ENCODE results near the gene UVRAG.

The UVRAG gene

GRCh38 chr11:76181371-76181770, 366.4 kb downstream of the UVRAG start:
- no peak for DNase-seq

GRCh38 chr11:76184551-76184993, 369.6 kb downstream of the UVRAG start:
- DNase-seq = peak in 1 of 2 experiments; percentile 24

GRCh38 chr11:76185511-76185910, 370.5 kb downstream of the UVRAG start:
- DNase-seq = no peak

- DNase-seq = peak; percentile 94 to 97
These were observed 371.0 kb downstream of the UVRAG start for GRCh38 chr11:76185931-76186401.

- DNase-seq = peak; percentile 37 to 70
These were observed 371.8 kb downstream of the UVRAG start for GRCh38 chr11:76186776-76187279.

- no peak for DNase-seq
These were observed 373.9 kb downstream of the UVRAG start for GRCh38 chr11:76188873-76189272.

- DNase-seq = no peak
These were observed 374.7 kb downstream of the UVRAG start for GRCh38 chr11:76189682-76190081.

- no peak for DNase-seq
These were observed 375.4 kb downstream of the UVRAG start for GRCh38 chr11:76190376-76190775.
